Calu3 (cell line): ENCODE results near the gene BCAT1. TPM values are rescaled to one million over a fixed set of nuclear protein-coding genes. Genes with fewer than 3 reads are reported as not detected.
A peak's percentile ranks its signal among the peaks of the same experiment; 100 is the strongest.
"Not testable (repeated sequence)": the region's sequence is repeated elsewhere in the genome, so short reads cannot be mapped to it uniquely, and the experiment has no call there.

Experiments used
- BruUV-seq: library from RNA; stranded (reverse); fragments of 400-500 nt; replicated peaks from 2 replicates; lab custom pipeline; 2021; lab: Mats Ljungman, UMichigan
- CTCF ChIA-PET: fragments of 300-600 bp; sonication (Branson Sonifier 250); formaldehyde crosslinking; loops from one replicate; lab custom pipeline; 2022; ENCODE audit warnings: antibody characterized with exemption; lab: Charles Lee
- DNase-seq: peaks from one replicate; pipeline ENCODE4 v3.0.0; 2022
- H3K27ac Mint-ChIP-seq: one replicate; pipeline ENCODE4 v1.8.0; 2022; ENCODE audit warnings: mixed read lengths; ENCODE audit not compliant: unreplicated experiment
- H3K27me3 Mint-ChIP-seq: one replicate; pipeline ENCODE4 v1.8.0; 2022; ENCODE audit warnings: mixed read lengths; ENCODE audit not compliant: unreplicated experiment
- H3K36me3 Mint-ChIP-seq: one replicate; pipeline ENCODE4 v1.8.0; 2022; ENCODE audit warnings: mild to moderate bottlenecking, moderate library complexity, mixed read lengths; ENCODE audit not compliant: insufficient read depth, unreplicated experiment
- H3K4me1 Mint-ChIP-seq: one replicate; pipeline ENCODE4 v1.8.0; 2022; ENCODE audit warnings: mild to moderate bottlenecking, low read depth, mixed read lengths; ENCODE audit not compliant: unreplicated experiment
- H3K4me3 Mint-ChIP-seq: one replicate; pipeline ENCODE4 v1.8.0; 2022; ENCODE audit warnings: mild to moderate bottlenecking, low read depth, moderate library complexity, mixed read lengths; ENCODE audit not compliant: unreplicated experiment
- H3K9me3 Mint-ChIP-seq: one replicate; pipeline ENCODE4 v1.8.0; 2022; ENCODE audit warnings: low read depth, mixed read lengths; ENCODE audit not compliant: unreplicated experiment
- CTCF ChIP-seq: fragments of 200-600 bp; IDR thresholded peaks from one replicate; pipeline ENCODE4 v1.8.0; 2022; ENCODE audit warnings: antibody characterized with exemption; ENCODE audit not compliant: unreplicated experiment
- intact Hi-C: fragments of 100-400 bp; cut with micrococcal nuclease; formaldehyde crosslinking; loops from one replicate; pipeline ENCODE4 v1.10.0; 2022; ENCODE audit not compliant: unreplicated experiment
- total RNA-seq: library from RNA; stranded (reverse); gene quantifications from 2 replicates; pipeline ENCODE4 v1.2.3, GENCODE V29; 2022

The BCAT1 gene
- total RNA-seq, 1 experiment from 2014 or later, result 4.0 TPM

- CTCF ChIA-PET, result no interaction called here
- TF ChIP-seq CTCF, result no peak
- no peak overlapping the region for H3K4me3 Mint-ChIP-seq
- no peaks in the 10 kb centered on the region for H3K27me3 Mint-ChIP-seq
- DNase-seq, result no peak
- H3K9me3 Mint-ChIP-seq, result peaks cover 2% of the 10 kb centered on the region
- no peak overlapping the region for H3K27ac Mint-ChIP-seq
- H3K4me1 Mint-ChIP-seq, result no peaks in the 10 kb centered on the region
- intact Hi-C loops, result no loop called here
- BruUV-seq, result no TSS peak
- no peaks in the 10 kb centered on the region for H3K36me3 Mint-ChIP-seq
Observed at GRCh38 chr12:24970177-24970576, 21.3 kb upstream of the BCAT1 start.

GRCh38 chr12:24966951-24967564, 18.2 kb upstream of the BCAT1 start:
- Mint-ChIP-seq H3K4me1 (no peaks in the 10 kb centered on the region), H3K36me3 (no peaks in the 10 kb centered on the region), H3K4me3 (no peak overlapping the region), H3K27ac (no peak overlapping the region), H3K9me3 (peaks cover 7% of the 10 kb centered on the region), H3K27me3 (no peaks in the 10 kb centered on the region)
- TF ChIP-seq CTCF, result no peak
- no peak for DNase-seq
- CTCF ChIA-PET, result no interaction called here
- no TSS peak for BruUV-seq
- intact Hi-C loops, result no loop called here

GRCh38 chr12:24964342-24964741, 15.4 kb upstream of the BCAT1 start:
- no peak for TF ChIP-seq CTCF
- intact Hi-C loops, result no loop called here
- CTCF ChIA-PET, result no interaction called here
- Mint-ChIP-seq H3K9me3 (peaks cover 7% of the 10 kb centered on the region), H3K27me3 (no peaks in the 10 kb centered on the region), H3K27ac (no peak overlapping the region), H3K36me3 (no peaks in the 10 kb centered on the region), H3K4me1 (no peaks in the 10 kb centered on the region), H3K4me3 (no peak overlapping the region)
- BruUV-seq, result no TSS peak
- DNase-seq, result no peak

GRCh38 chr12:24960222-24960855, 11.4 kb upstream of the BCAT1 start:
- no TSS peak for BruUV-seq
- Mint-ChIP-seq H3K4me3 (no peak overlapping the region), H3K9me3 (peaks cover 7% of the 10 kb centered on the region), H3K27ac (no peak overlapping the region), H3K36me3 (no peaks in the 10 kb centered on the region), H3K4me1 (no peaks in the 10 kb centered on the region), H3K27me3 (no peaks in the 10 kb centered on the region)
- CTCF ChIA-PET, result no interaction called here
- intact Hi-C loops, result loop anchor here (1.0 kb wide), 1 partner anchor 170 kb away; no protein-coding TSS in a partner anchor
- DNase-seq, result peak; percentile 48
- peak; percentile 35 for TF ChIP-seq CTCF

GRCh38 chr12:24956351-24956750, 7.5 kb upstream of the BCAT1 start:
- H3K27ac Mint-ChIP-seq, H3K4me3 Mint-ChIP-seq, CTCF ChIA-PET, DNase-seq, H3K9me3 Mint-ChIP-seq, H3K36me3 Mint-ChIP-seq, H3K4me1 Mint-ChIP-seq, H3K27me3 Mint-ChIP-seq, intact Hi-C loops, BruUV-seq: not testable (repeated sequence)
